ENCODE measurements around the gene KLF13.

Gene KLF13

GRCh38 chr15:31404345-31404744 is 77.7 kb downstream of the KLF13 start:
- no peak for DNase-seq

GRCh38 chr15:31405200-31405920 is 78.7 kb downstream of the KLF13 start:
- no peak for DNase-seq

- no peak for DNase-seq
Observed at GRCh38 chr15:31407376-31407775, 80.7 kb downstream of the KLF13 start.

GRCh38 chr15:31407851-31408250 is 81.2 kb downstream of the KLF13 start:
- DNase-seq, result no peak

- DNase-seq, result no peak
Observed at GRCh38 chr15:31408724-31409123, 82.1 kb downstream of the KLF13 start.

- DNase-seq, result no peak
Observed at GRCh38 chr15:31409171-31409570, 82.5 kb downstream of the KLF13 start.

GRCh38 chr15:31412824-31413223 is 86.2 kb downstream of the KLF13 start:
- no peak for DNase-seq

- DNase-seq, result no peak
Observed at GRCh38 chr15:31415201-31415600, 88.6 kb downstream of the KLF13 start.

- DNase-seq, result no peak
Observed at GRCh38 chr15:31419820-31420219, 93.2 kb downstream of the KLF13 start.

- no peak for DNase-seq
Observed at GRCh38 chr15:31427411-31427810, 100.8 kb downstream of the KLF13 start.

Data from stimulated activated naive CD4-positive, alpha-beta T cell (primary cell).